Activated CD4-positive, alpha-beta T cell treated with anti-CD3 and anti-CD28 coated beads, Interleukin-2, amount 50 U/mL, for 24 hours (primary cell): ENCODE measurements around the gene DAPK2.

Experiments
- DNase-seq, 2 donors: peaks; one replicate each; pipeline ENCODE4 v3.0.0-alpha.2; 2020; ENCODE audit warnings: low read depth in 1 of 2, low spot score in 1 of 2

The DAPK2 gene

DNA sequence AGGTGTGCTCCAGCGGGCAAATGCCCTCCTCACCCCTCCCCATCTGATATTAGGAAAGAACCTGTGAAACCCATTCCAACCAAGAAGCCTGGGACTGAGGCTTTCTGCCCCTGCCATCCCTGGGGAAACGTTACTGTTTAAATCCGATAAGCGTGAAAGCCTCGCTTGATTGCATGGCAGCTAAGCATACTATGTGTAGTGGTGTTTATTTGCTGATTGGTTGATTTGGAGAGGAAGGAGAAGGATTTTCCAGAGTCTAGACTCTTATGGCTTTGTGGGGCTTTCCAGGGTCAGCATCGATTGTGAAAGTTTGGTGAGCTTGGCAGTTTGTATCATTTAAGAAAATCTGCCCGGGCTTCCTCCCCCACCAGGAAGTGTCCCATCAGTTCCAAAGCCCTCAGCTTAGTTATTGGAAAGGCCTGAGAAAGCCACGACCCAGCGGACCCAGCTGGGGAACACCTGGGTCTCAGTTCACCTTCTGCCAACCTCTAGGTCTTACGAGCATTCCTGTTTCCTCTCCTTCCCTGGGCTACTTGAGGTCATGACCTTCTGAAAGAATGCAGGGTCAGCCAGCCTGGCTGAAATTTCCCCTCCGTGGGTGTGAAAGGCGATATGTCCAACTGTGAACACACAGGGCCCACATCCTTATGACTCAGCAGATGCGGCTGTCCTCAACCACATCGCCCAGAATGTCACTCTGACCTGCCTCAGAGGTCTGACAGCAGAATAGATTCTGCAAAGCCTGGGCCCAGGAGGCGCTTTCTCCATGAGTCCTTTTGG is 149.8 kb downstream of the DAPK2 start:
- no peak for DNase-seq

DNA sequence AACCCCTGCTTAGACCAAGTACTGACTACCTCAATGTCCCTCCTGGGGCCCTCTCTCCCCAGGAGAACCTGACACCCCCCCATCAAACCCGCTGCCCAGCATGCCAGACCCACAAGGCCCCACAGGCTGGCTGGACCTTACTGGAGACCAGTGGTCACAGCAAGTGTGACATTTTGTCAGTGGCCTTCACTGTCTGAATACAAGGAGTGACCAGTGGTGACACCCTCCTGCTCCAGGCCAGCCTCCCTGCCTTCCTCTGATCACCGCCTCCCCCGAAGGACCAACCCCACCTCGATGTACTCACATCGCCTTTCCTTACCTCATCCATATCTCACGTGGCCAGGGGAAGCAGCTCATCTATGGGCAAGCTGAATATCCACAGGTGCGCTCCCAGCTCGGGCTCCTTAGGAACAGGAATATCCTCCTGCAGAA is 150.5 kb downstream of the DAPK2 start:
- DNase-seq: no peak

DNA sequence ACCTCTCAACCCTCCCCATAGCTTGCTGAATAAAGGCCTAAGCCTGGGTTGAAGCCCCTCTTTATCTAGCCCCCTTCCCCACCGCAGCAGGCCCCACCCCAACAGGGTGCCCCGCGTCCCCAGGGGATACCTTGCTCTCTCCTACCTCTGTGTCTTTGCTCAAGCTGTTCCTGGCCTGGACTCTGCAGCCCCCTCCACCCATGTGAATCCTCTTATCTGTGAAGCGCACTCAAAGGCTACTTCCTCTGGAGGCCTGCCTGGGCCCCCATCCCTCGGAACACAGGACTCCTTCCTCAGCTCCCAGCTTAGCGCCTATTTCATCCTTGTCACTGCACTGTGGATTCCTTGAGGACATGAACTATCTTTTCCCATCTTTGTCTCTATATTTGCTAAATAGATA is 151.1 kb downstream of the DAPK2 start:
- DNase-seq: no peak

DNA sequence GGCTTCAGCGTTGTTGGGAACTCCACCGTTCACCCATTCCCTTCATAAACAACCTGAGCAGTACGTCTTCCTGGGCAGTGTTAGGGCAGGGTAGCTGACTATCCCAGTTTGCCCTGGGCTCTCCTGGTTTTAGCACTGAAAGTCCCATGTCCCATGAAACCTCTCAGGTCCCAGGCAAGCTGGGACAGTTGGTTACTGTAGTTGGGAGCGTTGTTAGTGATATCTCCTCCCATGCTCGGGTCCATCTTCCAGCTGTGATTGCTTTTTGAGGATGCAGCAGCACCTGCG is 151.7 kb downstream of the DAPK2 start:
- DNase-seq: no peak

DNA sequence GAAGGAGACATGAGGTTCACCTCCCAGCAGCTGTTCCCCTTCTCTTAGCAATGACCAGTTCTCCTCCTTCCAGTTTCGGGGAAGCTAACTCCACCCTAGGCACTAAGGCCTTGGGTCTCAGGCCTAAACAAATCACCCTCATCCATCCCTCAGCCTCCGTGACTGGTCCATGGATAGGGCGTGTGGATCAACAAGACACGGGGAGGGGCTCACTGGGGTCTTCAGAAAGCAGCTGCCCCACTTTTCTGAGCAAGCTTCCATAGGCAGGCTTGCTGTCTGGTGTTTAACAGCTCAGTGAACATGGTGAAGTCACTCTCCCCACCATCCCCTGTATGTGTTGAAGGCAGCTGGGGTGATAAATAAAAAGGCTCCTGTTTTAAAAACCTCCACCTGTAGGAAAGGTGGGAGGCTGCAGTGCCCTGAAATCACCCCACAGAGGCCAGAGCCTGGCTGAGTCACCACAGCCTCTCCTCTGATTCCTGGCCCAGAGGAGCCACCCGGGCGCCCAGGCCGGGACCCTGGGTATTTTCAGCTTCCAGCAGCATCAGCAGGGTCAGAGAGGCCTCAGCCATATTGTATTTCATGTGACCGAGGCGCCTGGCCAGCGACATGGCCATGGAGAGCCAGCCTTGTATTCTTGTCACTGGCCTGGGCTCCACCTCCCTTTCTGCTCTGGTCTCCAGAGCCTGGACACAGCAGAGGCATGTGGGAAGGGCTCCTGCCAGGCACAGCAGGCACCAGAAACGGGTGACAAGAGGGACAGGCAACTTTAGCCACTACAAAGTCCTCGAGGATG is 152.2 kb downstream of the DAPK2 start:
- no peak for DNase-seq

DNA sequence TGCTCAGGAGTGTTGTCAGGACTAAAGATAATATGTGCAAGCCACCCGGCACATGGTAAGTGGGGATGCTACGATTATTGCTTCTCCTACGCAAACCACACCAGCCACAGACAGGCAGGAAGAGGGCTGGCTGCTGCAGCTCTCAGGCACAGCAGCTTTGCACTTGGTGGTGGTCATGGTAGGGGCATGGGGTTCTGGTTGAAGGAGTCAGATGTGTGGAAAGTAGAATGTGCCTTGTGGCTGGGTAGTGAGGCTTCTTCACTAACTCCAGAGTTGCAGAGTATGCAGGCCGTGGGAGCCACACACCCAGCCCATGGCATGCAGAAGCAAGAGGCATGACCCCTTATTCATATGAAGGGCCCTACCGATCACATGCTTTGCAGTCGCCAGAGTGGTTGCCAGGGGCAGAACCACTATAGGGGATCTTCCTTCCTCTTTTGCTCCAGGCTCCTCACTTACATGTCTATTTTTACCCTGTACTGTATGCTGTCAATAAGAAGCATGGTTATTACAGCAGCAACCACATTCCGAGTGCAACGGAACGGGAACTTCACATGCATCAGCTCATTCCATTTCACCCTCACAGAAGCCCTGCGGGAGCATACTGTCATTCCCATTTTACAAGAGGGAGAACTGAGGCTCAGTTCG is 153.4 kb downstream of the DAPK2 start:
- DNase-seq: peak; percentile 39 to 67

DNA sequence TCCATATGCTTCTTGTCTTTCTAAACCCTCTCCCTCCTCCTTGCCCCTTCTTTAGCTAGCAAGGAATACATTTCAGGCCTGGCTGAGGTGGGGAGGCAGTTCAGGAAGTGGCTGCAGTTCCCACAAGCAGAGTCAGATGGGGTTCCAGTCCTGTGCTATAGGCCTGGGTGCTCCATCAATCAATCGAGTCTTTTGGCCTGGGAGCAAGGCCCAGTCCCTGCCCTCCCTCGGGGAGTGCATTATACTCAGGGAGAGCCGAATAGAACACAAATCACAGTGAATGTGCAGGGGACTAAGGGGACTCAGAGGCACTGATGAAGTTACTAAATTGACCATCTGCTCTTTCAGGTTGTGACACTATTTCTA is 154.5 kb downstream of the DAPK2 start:
- no peak for DNase-seq

DNA sequence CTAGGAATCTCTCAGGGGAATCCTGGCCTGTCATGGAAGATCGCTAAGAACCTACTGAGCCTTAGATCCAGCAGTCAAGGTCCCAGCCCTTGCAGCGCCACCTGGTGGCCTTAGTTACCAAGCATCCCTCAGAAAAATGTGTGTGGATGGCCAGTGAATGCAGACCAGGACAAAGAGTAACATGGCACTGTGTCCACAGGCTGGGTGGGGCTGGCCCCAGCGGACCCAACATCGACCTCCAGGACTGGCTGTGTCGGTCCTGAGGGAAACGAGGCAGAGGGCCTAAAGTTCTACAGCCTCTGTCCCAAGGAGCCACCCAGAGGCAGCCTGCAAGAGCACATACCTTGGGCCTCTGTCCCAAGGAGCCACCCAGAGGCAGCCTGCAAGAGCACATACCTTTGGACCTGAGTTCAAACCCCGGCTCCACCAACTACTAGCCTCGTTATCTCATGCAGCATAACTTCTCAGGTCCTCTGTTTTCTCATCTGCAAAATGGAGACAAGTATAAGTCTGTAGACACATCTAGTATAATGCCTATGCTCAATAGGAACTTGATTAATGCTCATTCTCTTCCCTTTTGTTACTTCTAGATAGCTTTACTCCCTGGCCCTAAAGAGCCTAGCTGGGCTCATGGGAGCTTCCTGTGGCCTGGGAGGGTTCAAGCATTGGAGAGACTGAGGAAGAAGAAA is 155.1 kb downstream of the DAPK2 start:
- peak; percentile 65 to 68 for DNase-seq

DNA sequence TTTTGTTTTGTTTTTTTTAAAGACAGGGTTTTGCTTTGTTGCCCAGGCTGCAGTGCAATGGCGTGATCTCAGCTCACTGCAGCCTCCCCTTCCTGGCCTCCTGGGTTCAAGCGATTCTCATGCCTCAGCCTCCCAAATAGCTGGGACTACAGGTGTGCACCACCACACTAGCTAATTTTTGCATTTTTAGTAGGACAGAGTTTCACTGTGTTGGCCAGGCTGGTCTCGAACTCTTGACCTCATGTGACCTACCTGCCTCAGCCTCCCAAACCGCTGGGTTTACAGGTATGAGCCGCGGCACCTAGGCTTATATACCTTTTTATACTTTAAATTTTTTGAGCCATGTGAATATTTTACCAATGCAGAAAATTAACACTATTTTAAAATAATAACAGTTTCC is 155.7 kb downstream of the DAPK2 start:
- no peak for DNase-seq

DNA sequence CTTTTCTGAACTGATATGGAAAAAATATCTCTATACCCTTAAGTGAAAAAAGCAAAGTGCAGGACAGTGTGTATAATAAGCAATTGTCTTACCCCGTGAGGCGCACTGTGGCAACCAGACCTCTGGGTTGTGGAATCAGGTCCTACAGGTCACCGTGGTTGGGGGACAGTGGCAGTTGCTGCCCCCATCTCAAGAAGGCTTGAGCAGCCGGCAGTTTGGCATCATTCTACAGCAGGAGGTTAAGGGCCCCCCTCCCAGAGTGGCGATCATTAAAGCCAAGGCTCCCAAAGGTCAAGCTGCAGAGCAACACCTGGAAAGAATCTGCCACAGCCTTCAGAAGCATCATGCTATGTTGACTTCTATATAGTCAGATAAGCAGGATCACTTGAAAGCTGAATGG is 156.5 kb downstream of the DAPK2 start:
- no peak for DNase-seq

DNA sequence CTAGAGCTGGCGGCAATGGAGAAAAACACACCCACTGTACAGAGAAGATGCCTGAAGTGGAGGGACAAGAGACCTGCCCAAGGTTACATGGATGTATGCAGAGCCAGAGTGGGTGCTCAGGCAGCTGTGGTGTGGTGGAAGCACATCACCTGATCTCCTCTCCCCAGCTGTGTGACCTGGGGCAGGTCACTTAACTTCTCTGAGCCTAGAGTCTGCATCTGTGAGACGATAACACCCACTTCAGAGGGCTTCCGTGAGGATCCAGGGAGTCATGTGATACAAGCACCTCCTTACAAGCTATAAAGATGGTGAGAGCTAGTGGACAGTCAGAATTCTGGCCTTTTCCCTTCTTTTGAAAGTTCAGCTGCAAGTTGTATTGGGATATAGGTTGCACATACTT is 157.5 kb downstream of the DAPK2 start:
- no peak for DNase-seq

DNA sequence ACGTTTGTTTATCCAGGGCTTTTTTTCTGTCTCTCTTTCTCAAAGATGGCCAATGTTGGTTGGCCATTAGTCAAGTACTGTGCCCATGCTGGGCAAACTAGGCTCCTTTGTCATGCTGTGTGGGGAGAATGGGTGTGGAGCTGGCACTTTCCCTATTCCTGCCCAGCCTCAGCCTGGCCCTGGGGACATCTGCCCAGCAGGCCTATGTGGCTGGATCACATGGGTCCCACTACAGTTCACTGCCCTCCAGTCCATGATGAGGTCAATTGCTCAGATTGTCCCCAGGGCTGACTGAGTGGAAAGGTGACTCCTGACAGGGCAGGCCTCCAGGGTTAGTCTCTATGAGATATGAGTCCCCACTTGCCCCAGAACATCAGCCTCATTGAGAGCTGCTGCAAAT is 158.1 kb downstream of the DAPK2 start:
- DNase-seq: no peak

DNA sequence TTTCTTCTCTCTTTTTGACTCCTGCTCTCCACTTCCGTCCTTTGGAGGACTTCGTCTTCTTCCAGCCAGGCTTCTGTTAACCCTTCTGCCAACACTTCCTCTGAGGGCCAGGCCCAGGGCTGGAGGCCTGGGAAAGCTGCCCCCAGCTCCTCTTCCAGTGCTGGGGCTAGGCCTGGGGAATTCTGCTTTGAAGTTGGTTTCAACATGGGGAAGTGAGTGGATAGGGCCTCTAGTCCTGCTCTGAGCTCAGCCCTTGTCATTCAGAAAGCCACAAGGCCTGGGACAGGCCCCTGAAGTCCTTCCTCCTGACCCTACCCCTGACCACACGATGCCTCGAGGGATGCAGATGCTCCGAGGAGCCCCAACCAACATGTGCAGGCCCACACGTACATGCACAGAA is 158.7 kb downstream of the DAPK2 start:
- DNase-seq: no peak

DNA sequence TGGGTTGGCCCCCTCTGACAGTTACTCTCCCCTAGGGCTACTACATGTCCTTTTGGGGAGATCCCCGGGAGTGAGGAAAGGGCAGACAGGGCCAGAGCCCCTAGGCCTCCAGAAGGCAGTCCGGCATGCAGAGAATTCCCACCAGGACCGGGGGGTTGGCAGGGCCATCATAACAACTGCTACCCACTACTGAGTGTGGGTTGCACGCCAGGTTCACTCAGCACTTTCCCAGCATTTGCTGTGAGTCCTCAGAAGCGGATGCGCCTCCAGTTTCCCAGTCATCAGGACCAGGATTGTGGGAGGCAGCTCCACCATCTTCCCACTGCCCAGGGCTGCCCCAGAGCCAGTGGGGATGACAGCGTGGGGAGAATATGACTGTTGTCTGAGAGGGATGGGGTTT is 161.3 kb downstream of the DAPK2 start:
- no peak for DNase-seq

DNA sequence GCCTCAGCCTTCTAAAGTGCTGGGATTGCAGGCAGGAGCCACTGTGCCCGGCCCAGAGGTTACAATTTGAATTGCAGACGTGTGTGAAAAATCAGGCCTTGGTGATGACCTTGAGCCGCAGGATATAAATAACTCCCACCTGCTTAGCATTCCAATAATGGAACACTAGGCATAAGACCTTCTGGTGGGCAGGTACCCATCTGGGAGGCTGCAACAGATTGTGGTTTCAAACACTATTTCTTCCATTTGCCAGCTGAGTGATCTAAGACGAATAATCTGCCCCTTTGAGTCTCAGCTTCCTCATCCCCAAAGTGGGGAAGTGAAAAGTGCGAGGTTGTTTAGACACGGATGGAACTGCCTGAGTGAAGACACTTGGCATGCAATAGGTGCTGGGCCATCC is 164.9 kb downstream of the DAPK2 start:
- no peak for DNase-seq

DNA sequence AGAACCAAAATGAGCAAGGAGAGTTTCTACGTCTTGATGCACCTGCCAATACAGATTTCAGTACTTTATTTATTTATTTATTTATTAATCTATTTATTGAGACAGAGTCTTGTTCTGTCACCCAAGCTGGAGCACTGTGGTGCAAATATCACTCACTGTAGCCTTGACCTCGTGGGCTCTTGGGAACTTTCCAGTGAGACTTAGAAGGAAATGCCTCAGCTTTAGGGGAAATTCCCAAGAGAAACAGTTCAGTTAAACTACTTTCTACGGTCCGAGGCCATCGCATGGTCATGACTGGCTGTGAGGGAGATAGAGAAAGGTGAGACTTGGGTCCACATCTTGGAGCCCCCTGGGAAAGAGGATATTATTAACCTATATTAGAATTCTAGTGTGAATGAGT is 165.5 kb downstream of the DAPK2 start:
- DNase-seq: no peak

DNA sequence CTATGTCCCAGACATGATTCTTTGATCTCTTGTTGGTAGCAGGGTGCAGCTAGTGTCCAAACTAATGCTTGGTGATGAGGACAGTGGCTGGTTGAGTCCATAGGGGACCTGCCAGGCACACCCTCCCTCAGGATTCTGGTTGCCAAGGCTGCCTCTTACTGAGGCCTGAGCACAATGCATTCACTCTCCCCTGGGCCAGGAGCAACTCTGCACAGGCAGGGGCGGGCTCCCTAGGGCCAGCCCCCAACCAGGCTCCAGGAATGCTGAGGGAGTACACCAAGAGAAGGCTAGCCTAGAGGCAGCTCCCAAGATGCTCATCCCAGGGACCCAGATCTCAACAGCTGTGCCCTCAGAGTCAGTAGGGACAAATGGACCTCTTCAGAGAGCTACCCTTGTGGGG is 166.3 kb downstream of the DAPK2 start:
- DNase-seq: no peak

DNA sequence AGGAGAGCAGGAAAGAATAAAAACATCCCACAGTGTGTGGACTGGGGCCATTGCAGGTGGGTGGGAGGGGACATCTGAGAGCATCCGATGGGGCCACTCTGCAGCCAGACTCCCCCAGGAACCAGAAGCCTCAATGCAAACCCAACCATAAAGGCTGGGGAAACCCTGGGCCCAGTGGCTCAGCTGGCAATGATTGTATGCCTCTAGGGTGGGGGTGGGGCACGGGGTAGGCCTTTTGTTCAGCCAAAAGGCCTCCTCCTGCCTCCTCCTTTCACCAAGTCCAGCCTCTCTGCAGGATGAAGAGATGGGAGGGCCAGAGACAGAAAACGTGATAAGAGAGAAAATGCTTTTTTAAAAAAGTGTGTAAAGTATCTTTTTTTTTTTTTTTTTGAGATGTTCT is 167.1 kb downstream of the DAPK2 start:
- DNase-seq: no peak

DNA sequence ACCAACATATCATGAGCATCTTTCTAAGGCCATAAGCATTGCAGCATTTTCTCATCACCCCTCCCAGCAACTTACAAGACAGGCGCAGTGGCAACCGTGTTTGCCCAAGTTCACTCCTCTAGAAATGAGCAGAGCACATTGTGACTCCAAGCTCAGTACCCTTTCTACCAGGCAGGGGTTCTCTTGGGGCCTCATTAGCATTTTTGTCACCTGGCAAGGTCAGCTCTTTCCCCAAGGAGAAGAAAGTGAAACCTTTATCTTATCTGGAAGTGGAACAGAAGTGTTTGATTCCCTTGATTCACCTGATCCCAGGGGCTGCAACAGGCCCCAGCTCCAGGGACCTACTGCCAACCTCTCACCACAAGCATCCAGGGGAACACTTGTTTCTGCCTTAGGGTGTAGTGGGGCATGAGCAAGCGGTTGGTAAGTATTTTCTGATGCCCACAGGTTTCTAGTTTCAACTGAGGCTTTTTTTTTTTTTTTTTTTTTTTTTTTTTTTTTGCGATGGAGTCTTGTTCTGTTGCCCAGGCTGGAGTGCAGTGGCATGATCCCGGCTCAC is 168.5 kb downstream of the DAPK2 start:
- DNase-seq: no peak

DNA sequence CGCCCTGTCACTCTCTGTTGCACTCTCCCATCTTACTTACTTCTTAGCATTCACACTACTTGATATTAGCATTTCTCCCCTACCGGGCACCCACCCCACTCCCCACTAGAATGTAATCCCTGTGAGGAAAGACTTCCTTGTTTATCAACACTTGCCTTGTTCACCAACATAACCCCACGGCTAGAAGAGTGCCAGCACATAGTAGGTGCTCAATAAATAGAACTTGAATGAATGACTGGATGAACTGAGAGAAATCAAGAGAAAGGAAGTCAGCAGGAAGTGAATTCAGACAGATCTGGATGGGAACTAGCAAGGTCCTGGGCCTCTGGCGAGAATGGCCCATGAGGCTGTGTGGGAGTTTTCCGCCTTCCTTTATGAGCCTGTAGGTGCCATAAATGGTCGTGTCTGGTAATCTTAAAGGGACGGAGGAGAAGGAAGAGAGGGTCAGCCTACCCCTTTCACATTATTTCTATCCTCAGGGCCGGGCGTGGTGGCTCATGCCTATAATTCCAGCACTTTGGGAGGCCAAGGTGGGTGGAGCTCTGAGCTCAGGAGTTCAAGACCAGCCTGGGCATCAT is 170.1 kb downstream of the DAPK2 start:
- no peak for DNase-seq

DNA sequence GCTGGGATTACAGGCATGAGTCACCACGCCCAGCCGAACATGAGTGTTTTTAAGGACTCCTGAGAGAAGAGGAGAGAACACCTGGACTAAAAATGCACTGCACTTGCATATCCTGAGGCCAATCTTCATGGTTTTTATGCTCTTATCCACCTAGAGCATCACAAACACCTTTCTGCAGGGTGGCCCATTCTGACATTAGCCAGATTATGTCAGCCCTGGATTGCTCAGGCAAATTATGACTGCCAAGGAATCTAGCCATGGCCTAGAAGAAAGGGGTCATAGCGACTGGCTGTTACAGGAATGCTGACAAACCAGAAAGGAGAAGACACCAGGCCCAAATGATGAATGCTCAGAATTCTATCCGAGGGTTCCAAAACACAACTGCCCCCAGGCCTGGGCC is 171.7 kb downstream of the DAPK2 start:
- DNase-seq: no peak
